ENCODE measurements around the gene FBH1. TPM values are rescaled to one million over a fixed set of nuclear protein-coding genes. Genes with fewer than 3 reads are reported as not detected.
A peak's percentile ranks its signal among the peaks of the same experiment; 100 is the strongest.

Gene FBH1
- total and polyA plus RNA-seq, 9 of the 15 experiments (the other 6 are each of a cell fraction or from before 2014, with no cell fraction given): 13.4 to 108 (median 77.8) TPM

- peak in 1 of 2 experiments; percentile 49; a peak in 1 of 4 replicates for TF ChIP-seq ZNF318 (IDR thresholded peaks at IDR 0.05; ENCODE audit: borderline replicate concordance in 1 of 2, low read depth in 1 of 2)
- TF ChIP-seq CREM (IDR thresholded peaks at IDR 0.05; ENCODE audit: low read depth): peak; percentile 44
- TF ChIP-seq POLR2G (IDR thresholded peaks at IDR 0.05; ENCODE audit: low read depth, low read length): peak; percentile 80
- peak; percentile 78; the same call in 1 of the 2 replicates for TF ChIP-seq ZBTB1 (CRISPR knock-in tag; IDR thresholded peaks at IDR 0.05; ENCODE audit: borderline replicate concordance, low read depth)
- peak; percentile 99 for TF ChIP-seq IRF2 (CRISPR knock-in tag; IDR thresholded peaks at IDR 0.05)
- no peak for TF ChIP-seq SMAD3 (CRISPR knock-in tag; conservative IDR thresholded peaks at IDR 0.05)
- TF ChIP-seq ZNF165 (CRISPR knock-in tag; IDR thresholded peaks at IDR 0.05; ENCODE audit: borderline replicate concordance): no peak
- no peak; the same call in 1 of the 2 replicates for TF ChIP-seq RERE (CRISPR knock-in tag; IDR thresholded peaks at IDR 0.05; ENCODE audit: borderline replicate concordance)
- 0 out of 2 replicates have a peak, but pooled peaks have one; percentile 6 for TF ChIP-seq MXI1 (IDR thresholded peaks at IDR 0.05; ENCODE audit: low read depth, low read length)
- peak; percentile 59 to 75 for TF ChIP-seq E2F6 (IDR thresholded peaks at IDR 0.05; ENCODE audit: borderline replicate concordance in 1 of 2, extremely low read depth in 1 of 2, insufficient read depth in 1 of 2, insufficient read length in 1 of 2, low read depth in 1 of 2, low read length in 1 of 2, poor library complexity in 1 of 2, severe bottlenecking in 1 of 2)
Measured at GRCh38 chr10:5977471-5978229, 87.6 kb downstream of the FBH1 start, which contains the start of gene IL15RA (continued).

All from K562 (cell line).